ENCODE results near the gene SLC30A3.
"Not testable (repeated sequence)": the region's sequence is repeated elsewhere in the genome, so short reads cannot be mapped to it uniquely, and the experiment has no call there.

SLC30A3 gene, protein sequence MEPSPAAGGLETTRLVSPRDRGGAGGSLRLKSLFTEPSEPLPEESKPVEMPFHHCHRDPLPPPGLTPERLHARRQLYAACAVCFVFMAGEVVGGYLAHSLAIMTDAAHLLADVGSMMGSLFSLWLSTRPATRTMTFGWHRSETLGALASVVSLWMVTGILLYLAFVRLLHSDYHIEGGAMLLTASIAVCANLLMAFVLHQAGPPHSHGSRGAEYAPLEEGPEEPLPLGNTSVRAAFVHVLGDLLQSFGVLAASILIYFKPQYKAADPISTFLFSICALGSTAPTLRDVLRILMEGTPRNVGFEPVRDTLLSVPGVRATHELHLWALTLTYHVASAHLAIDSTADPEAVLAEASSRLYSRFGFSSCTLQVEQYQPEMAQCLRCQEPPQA

DNA sequence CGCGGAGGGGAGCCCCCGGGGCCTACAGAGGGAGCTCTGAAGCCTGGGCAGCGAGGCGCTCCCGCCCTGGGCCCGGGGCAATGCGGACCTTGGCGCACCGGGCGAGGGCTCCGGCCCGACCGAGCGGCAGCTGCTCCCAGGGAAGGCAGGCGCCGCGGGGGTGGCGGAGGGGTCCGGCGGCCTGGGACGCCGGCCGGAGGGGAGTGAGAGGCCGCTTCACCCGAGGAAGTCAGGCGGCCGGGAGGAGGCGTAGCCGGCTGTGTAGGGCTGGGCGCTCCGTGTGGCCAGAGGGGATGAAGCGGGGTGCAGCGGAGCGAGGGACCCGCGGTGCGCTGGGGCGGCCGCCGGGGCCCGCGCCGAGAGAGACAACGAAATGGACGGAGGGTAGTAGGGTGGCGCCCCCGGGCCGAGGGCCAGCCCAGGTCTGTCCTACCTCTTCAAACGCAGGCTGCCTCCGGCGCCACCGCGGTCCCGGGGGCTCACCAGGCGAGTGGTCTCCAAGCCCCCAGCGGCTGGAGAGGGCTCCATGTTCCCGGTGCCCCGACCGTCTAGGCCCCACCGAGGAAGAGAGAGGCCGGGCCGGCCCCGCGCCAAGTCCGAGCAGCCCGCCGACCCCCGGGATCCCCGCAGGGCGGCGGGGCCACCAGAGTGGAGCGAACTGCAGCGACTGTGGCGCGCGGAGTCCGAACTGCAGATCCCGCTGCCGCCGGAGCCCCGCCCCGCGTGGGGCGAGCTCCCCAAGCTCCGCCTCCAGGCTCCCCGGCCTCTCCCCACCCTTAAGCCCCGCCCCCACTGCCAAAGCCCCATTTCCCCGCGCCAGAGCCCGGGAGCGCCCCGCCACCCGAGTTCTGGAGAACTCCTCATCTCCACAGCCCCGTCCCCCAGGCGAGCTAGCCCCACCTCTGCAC is at the start of gene SLC30A3:
Gene SLC30A3, minus strand, starts transcription at position 669 of the 908 bp plus-strand sequence. Its CDS starts 141 bp downstream, at position 528.
- DNase-seq = peak; percentile 53

DNA sequence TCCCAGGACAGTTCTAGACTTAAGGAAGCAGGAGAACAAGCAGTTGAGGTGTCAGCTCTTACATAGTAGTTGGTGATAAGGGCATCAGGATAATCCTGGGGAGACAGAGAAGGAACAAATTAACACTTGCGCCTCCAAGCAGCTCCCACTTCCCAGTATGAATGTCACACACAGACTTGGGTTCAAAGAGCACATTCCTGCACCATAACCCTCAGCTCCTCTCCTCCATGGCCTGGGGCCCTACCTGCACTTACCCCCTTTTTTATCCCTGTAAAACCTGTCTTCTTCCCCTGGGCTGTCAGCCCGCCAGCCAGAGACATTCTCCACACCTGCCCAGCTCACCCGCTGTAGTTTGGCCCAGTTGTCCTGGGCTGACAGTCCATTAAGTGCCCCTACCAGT is 49.3 kb upstream of the SLC30A3 start:
- no peak for DNase-seq

DNA sequence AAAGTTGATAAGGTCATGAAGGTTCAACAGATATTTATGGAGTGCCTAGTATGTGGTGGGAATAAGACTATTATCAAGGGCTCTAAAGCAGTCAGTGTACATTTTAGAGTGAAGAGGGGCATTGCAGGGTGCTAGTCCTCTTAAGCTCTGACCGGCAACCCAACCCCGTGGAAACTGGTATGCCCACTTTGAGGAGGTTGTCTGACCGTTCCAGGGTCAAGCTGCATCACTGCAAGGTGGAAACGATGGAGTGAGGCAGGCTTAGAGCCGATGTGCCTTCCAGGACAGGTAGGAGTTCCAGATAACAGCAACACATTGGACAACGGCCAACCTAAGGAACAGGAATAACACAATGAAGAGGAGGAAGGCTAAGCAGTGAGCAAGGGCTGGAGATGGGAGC is 46.8 kb upstream of the SLC30A3 start:
- DNase-seq = no peak

DNA sequence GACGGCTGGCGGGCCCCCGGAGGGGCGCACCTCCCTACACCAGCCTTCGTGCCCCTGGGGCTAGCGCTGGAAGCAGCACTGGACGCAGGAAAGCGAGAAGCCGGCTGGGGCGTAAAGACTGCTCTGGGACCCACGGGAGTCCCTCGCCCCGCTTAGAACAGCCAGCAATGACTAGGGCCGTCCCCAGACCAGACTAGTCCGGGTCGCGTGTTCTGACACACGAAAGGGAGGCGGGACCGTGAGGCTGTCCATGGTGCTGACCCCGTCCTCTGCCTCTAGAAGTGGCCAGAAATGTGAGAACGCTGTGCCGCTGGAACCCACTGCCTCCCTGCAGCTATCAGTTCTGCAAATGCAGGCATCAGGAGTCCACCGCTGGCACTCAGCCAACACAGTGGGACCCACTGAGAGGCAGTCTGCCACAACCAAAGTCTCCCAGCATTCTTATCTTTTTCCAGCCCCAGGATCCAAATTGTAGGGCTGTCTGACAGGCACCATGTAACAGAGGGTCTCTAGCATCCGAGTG is 45.6 kb upstream of the SLC30A3 start, which contains the start of gene UCN:
Gene UCN, minus strand, starts transcription at position 87 of the 523 bp plus-strand sequence. CDS start 550 bp downstream, outside the sequence.
- no peak for DNase-seq

DNA sequence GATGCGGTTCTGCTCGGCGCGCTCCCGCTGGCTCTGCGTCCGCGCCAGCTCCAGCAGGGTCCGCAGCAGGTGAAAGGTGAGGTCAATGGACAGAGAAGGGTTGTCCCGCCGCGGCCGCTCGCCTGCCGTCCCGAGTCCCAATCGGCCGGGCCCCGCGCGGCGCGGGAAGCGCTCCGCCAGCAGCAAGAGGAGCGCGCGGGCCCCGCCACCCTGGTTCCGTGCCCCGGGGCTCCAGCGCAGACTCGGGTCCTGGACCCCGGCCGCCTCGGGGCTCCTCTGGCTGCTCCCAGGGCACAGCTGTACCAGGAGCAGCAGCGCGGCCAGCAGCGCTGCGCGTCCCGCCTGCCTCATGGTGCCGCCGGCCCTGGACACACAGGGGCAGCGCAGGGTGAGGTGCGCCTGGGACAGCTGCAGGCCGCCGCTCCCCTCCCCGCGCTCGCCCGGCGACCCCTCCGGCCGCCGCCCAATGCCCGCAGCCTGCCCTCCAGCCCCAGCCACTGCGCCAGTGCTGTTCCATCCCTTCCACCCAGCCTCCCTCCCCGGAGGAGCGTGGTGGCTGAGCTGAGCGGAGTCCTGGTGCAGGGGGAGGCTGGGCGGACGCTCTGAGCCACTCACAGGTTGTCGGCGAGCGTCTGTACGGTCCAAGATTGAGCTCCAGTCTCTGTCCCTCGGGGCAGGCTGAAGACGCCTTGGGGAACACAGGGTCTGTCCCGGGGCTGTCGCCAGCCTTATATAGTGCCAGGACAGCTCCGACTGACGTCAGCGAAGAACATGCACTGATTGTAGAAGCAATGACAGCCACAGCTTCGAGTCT is 44.9 kb upstream of the SLC30A3 start:
- DNase-seq = no peak

DNA sequence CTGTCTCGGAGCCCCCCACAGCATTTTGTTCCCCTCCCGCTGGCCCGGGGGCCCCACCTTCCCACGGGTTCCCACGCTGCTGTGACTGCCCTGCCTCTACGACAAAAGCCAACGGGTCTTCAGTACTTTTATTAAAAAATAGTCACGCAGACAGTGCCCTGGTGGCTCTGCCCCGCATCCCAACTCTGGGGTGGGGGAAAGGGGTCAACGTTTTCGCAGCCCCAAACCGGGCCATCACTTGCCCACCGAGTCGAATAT is 44.4 kb upstream of the SLC30A3 start:
- DNase-seq = no peak

DNA sequence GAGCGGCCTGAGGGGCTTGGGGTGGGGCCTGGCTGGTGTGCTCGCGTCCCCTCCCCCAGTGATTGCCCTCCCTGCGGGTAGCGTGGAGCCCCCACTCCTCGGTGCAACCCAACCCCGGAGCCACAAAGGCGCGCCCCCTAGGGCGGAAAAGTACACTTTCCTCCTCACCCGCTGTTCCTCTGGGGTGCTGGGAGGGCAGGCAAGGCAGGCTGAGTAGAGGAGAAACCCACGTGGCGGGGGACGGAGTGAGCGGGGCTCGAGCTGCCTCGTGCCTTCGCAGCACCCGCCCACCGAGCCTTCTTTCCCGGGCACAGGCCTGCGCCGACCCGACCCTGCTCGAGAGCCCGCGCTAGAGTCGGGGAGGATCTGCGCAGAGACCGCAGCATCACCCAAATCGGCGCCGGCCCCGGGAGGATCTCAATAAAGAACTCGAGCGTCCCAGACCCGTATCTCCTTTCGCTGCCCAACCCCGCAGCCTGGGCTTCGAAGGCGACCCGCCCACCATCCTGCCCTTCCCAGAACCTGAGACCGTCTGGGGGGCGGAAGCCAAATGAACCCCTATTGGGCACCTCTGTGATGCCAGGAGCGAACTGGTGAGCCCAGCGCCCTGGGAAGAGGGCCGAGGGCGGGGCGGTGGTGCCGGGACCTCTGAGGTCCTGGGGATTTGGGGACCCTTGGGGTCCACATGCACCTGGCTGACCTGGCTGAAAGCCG is 43.9 kb upstream of the SLC30A3 start:
- no peak for DNase-seq

DNA sequence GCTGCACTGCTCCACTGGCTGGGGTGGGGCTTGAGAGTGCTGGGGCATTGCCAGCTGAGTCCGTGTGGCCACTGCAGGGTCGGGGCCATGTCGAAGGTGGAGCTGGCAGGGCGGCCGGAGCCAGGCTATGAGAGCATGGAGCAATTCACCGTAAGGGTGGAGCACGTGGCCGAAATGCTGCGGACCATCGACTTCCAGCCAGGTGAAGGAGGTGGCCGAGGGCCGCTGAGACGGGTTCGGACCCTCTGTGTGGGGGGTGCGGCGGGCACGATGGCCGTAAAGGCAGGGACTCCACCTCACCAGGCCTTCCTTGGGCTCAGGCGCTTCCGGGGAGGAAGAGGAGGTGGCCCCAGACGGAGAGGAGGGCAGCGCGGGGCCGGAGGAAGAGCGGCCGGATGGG is 43.3 kb upstream of the SLC30A3 start:
- no peak for DNase-seq

DNA sequence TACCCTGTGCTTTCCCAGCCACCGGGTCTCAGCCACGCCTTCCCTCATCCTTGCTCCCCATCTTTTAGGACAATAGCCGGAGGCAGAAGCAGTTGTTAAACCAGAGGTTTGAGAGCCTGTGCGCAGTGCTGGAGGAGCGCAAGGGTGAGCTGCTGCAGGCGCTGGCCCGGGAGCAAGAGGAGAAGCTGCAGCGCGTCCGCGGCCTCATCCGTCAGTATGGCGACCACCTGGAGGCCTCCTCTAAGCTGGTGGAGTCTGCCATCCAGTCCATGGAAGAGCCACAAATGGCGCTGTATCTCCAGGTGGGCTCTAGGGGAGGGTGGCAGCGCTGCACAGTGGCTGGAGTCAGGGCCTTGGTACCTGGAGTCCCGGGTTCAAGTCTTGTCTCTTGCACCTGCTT is 42.7 kb upstream of the SLC30A3 start:
- no peak for DNase-seq

DNA sequence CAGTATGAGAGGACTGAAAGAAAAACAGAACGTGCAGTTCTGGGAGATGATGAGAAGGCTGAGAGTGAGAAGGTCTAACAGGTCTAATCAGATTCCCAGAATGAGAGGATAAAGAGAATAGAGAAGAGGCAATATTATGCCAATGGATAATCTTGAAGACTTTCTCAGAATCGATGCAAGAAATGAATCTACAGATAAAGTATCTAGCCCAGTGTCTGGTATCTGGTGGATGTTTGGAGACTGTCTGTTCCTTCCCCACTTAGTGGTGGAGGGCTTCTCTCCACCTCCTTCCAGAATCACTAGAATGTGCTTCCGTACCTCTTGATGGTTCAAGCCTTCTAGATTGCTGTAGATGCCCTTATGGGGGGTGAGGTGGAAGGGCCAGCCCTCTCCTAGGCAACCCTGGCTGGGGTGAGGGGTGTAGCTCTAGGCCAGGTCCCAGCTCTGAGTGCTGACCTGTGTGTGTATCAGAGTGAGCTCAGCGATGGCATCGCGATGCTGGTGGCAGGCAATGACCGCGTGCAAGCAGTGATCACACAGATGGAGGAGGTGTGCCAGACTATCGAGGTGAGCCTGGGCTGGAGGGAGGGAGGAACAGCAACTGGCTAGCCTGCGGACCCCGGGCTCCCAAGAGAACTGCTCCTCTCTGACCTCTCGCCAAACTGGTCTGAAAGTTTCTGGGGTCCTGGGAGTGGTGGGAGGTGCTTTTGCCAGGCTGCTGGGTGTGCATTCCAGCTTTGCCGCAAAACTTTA is 41.8 kb upstream of the SLC30A3 start:
- DNase-seq = no peak

DNA sequence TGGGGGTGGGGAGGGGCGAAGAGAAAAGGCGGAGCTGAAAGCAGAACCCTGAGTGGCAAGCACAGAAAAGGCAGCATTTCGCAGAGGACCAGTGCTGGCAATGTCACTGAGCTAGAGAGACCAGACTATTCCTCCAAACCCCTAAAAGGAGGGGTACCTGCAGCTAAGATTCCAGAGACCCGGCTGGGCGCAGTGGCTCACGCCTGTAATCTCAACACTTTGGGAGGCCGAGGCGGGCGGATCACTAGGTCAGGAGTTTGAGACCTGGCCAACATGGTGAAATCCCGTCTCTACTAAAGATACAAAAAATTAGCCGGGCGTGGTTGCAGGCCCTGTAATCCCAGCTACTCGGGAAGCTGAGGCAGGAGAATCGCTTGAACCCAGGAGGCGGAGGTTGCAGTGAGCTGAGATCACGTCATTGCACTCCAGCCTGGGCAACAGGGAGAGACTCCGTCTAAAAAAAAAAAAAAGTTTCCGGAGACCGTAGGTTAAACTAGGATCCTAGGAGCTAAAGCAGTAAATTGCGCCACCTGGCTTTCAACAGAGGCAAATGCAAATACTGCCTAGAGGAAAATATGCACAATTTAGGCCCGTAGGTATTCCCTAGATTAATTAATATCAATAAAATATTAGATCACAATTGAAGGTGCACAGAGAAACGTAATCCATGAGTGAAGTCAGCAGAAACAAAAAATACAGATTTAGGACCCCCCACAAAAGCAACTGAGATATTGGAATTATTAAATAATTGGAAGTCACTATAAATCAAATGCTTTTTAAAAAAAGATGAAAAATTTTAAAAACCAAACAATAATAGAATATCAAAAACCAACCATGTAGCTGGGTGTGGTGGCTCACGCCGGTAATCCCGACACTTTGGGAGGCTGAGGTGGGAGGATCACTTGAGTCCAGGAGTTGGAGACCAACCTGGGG is 40.5 kb upstream of the SLC30A3 start:
- peak; percentile 37 for DNase-seq

DNA sequence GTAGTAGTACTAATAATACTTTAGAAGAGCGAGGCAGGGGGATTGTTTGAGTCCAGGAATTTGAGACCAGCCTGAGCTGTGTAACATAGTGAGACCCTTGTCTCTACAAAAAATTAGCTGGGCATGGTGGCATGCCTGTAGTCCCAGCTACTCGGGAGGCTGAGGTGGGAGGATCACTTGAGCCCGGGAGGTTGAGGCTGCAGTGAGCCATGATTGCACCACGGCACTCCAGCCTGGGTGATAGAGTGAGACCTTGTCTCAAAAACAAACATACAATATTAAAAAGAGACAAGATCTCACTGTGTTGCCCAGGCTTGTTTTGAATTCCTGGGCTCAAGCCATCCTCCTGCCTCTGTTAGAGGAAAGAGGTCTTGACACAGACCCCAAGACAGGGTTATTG is 37.8 kb upstream of the SLC30A3 start:
- DNase-seq = not testable (repeated sequence)

DNA sequence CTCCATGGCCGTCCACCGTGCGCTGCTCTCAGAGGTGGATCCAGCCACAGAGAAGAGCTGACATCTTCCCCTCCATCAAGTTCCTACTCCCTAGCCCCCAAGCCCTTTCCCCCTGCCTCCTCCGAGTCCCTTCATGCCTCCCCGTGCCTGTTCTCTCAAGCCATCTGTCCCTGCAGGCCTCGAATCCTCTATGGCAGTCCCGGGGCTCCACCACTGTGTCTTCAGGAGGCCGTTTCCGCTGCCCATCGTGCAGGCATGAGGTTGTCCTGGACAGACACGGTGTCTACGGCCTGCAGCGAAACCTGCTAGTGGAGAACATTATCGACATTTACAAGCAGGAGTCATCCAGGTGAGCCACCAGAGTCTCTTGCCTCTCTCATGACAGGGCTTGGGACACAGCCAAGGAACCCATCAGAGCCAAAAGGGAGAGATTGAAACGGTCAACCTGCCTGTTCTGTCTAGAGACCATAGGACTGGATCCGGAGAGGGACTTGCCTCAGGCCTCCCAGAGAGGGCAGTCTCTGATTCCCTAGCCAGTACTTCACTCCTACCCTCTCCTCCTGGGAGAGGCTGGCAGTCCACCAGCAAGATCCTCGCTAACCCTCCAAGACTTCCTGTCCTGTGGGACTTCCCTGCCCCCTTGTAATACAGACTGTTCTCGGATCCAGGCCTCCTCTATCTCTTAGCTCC is 35.7 kb upstream of the SLC30A3 start:
- DNase-seq = no peak

DNA sequence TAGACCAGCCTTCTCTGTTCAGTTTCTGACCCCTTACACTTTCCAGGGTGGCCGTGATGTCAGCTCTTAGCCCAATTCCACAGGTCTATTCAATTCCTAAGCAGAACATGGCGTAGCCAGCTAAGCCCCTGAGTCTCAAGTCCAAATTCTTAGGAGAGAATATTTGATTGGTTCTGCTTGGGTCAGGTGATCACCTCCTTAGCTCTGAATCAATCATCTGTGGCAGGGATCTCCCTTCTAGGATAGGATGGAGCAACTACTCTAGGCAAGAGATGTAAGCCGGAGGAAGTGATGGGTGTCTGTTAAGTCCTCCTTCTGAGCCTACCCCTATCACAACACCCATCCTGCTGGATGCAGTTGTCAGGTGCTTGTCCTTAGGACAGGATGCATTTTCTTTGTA is 34.3 kb upstream of the SLC30A3 start:
- no peak for DNase-seq

DNA sequence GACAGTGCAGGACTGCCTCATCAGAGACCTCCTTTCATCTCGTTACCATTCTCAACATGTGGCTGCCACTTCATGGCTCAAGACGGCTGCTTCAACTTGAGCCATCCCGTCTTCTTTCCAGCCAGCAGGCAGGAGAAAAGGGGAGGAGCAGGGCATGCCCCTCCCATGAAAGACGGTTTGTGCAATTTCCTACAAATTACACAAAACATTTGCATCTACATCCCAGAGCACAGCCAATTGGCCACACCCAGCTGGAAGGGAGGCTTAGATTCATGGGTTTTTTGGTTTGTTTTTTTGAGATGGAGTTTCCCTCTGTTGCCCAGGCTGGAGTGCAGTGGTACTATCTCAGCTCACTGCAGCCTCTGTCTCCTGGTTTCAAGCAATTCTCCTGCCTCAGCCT is 33.6 kb upstream of the SLC30A3 start:
- DNase-seq = no peak

DNA sequence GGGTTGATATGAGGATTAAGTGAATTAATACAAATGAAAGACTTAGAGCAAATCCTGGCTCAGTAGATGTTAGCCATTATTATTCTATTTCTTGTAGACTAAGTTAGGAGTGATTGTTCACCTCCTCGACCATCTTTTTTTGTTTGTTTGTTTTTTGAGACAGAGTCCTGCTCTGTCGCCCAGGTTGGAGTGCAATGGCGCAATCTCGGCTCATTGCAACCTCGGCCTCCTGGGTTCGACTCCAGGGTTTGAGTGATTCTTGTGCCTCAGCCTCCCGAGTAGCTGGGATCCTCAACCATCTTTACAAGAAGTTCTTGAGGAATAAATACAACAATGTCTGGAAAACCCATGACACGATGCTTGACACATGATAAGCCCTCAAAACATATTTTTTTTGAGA is 32.1 kb upstream of the SLC30A3 start:
- no peak for DNase-seq

DNA sequence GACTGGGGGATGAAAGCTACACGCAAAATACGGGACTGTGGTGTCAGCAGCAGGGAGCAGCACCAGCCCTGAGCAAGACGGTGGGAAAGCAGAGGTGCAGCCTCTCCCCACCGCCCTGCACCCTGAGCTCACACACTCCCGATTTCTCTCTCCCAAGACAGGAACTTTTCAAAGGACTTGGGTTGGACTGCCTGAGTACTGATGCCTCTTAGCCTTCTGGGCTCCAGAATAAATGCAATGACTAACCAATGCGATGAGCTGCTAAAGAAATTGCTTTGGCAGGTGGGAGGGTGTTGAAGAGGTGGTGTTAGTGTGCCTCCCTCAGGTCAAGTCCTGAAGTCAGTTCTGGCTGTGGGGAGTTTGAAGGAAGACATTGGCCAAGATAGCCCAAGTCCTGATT is 29.0 kb upstream of the SLC30A3 start:
- DNase-seq = no peak

DNA sequence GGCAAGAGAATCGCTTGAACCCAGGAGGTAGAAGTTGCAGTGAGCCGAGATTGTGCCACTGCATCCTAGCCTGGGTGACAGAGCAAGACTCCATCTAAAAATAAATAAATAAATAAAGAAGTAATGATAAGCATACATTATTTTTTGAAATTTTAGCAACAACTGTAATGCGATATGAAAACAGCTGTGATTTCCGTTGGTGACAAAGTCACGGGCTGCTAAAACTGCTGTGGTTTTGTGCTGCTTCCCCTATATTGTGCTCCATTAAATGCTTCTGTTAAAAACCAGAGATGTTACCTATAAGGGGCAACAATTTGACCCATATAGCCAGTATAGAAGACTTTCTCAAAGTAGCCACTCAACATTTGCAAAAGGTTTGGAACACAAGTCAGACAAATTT is 27.7 kb upstream of the SLC30A3 start:
- no peak for DNase-seq

DNA sequence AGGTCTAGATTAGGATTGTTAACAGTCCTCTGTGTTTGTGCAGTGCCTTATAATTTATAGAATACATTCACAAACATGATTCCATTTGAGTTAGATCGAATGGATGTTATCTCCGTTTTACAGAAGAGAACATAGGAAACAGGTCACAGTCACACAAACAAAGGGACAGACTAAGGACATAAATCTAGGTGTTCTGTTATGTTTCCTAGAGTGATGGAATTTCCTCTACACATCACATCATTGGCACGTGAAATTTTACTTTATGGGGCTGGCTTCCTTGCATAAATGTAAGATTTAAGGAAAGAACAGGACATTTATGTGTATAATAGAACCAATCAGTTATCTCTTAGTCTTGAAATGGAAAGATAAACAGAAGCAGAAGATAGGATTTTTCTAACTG is 25.8 kb upstream of the SLC30A3 start:
- DNase-seq = no peak

DNA sequence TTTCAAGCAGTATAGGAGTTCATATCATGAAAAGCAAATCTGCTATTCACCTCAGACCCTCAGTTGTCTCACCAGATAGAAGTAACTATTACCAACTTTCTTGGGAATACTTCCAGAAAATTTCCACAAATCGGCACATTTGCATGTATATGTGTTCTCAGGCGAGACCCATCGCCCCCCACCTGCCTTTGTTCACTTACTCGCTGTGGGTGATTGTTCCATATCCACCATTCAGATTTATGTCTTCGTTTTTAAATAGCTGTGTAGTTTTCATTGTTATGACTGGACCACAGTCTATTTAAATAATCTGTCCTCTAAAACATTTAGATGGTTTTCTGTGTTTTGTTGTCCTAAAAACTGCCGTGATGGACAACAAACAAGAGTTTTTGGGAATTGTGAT is 22.6 kb upstream of the SLC30A3 start:
- no peak for DNase-seq

Data from activated CD4-positive, CD25-positive, alpha-beta regulatory T cell treated with anti-CD3 and anti-CD28 coated beads, Interleukin-2, amount 50 U/mL, for 72 hours (primary cell).